ENCODE data around the gene TPT1.
"Not testable (repeated sequence)": the region's sequence is repeated elsewhere in the genome, so short reads cannot be mapped to it uniquely, and the experiment has no call there.

TPT1 gene

DNA sequence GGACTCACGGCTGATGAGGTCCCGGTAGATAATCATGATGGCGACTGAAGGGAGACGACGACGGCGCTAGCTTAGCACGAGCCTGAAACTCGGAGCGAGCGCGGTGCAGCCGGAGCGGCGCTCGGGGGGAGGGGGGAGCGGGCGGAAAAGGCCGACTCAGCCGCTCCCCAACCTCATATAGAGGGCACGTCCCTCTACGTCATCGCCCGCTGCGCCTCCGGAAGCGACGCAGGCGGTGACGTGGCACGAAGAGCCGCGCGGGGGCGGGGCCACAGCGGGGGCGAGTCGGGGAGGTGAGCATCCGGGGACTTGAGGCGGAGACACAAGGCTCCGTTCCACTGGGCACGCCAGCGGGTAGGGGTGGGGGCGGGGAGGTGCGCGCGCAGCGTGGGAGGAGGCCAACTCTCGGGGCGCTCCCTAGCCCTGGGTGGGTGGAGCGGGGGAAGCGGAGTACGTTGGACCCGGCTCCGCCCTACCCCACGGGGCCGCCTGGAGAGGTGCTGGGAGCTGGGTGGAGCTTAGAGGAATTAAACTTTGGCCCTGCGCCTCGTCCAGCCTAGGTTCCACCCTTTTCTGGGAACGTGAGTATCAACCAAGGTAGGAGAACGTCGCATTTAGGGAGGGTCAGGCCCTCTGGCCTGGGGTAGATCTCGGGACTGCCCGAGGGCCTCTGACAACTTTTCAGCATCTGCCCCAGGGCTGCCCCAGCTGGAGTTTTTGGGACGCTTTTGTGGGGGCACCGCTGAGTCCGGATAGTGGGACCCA lies at the start of gene TPT1:
Gene TPT1, minus strand, starts transcription at position 150 of the 765 bp plus-strand sequence. Its CDS starts 114 bp downstream, at position 36.
- DNase-seq, result peak; percentile 99

DNA sequence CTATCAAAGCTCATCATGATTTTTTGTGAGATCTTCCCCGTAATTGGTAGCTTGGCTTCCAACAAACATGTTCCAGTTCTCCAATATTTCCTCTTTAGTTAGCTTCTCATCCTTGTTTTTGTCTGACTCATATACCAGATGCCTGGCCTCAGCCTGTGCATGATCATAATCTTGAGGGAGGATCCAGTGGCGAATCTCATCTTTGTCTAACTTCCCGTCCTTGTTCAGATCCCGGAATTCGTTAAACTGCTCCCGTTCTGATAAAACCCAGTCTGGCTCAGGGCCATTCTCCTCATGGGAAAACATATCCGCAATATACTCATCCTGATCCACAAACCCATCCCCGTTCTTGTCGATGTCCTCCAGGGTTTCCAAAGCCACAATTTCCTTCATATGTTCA lies 49.4 kb upstream of the TPT1 start:
- DNase-seq, result not testable (repeated sequence)

DNA sequence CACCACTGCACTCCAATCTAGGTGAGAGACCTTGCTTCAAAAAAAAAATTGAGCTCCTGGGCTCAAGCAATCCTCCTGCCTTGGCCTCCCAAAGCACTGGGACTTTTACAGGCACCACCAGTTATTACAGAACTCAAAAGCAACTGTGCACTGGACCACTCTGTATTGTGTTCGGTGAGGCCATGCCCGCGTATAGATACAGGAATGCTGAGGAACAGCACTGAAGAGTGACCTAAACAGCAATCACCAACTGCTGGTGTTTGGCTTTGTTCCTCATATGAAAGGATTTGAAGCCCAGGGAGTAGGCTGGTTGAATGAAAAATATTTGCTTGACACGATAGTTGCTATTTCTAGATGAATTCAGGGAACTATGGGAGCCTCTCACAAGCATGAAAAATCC lies 47.7 kb upstream of the TPT1 start:
- no peak for DNase-seq

DNA sequence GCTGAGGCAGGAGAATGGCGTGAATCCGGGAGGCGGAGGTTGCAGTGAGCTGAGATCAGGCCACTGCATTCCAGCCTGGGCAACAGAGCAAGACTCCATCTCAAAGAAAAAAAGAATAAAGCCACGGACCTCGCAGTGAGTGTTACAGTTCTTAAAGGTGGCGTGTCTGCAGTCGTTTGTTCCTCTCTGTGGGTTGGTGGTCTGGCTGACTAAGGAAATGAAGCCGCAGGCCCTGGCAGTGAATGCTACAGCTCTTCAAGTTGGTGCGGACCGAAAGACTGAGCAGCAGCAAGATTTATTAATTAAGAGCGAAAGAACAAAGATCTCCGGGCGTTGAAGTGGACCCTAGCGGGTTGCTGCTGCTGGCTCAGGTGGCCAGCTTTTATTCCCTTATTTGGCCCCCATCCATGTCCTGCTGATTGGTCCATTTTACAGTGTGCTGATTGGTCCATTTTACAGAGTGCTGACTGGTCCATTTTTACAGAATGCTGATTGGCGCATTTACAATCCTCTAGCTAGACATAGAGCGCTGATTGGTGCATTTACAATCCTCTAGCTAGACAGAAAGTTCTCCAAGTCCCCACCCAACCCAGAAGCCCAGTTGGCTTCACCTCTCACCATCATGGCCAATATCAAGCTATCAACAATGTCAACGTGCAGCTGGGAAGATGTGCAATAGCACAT lies 46.1 kb upstream of the TPT1 start:
- not testable (repeated sequence) for DNase-seq

DNA sequence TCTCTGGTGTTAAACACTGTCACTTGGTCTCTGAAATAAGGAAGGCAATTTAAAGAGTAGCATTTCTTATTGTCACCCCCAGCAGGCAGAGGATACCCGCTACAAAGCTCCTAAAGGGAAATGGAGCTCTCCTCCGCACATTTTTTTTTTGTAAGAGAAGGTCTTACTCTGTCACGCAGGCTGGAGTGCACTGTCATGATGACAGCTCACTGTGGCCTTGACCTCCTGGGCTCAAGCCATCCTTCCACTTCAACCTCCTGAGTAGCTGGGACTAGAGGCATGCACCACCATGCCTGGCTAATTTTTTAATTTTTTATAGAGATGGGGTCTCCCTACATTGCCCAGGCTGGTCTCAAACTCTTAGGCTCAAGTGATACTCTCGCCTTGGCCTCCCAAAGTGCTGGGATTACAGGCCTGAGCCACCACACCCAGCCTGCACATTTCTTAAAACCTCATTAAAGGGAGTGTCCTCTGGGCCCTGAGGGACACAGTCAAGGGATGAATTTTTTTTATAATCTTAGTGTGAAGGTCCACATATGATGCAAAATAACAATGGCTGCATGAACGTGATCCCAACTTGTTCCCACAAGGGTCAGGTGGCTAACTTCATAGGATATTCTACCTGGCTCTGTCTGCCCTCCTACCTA lies 45.0 kb upstream of the TPT1 start:
- DNase-seq, result no peak

DNA sequence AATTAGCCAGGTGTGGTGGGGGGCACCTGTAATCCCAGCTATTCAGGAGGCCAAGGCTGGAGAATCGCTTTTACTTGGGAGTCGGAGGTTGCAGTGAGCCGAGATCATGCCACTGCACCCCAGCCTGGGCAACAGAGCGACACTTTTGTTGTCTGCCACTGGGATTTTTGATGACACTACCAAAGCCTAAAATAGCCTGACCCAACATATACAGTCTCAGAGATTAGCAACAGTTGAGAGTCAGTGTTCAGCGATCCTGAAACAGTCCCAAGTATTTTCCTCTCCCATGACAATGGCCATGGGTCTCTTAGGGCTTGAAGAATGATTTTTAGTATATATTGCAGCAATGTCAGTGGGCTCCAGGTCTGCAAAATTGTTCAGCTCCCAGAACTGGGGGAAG lies 44.3 kb upstream of the TPT1 start:
- no peak for DNase-seq

DNA sequence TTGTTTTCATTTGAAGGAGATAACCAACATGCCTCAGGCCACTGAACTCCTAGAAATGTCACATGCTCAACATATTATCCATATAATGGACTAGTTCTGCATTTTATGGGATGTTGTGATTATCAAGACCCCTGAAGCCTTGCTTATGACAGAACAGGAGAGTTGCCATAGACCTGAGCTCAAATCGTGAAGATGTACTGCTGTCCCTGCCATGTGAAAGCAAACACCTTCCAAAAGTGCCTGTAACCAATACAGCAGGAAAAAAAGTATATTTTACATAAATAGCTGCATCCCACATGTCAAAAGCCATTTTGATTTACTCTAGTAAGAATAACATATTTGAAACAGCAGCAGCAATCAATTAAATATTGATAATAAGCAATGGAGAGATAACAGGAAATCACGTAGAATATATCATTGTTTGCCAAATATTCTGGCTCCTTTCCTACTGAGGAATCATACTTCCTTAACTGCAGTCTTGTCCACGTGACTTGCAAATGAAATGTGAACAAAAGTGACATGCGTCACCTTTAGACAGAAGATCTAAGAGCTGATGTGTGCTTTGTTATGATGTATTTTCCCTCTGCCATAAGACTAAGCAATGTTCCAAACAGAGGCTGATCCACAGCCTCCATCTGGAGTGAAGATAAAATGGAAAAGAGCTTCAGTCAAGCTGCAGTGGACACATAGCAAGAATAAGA lies 43.6 kb upstream of the TPT1 start:
- DNase-seq, result no peak

DNA sequence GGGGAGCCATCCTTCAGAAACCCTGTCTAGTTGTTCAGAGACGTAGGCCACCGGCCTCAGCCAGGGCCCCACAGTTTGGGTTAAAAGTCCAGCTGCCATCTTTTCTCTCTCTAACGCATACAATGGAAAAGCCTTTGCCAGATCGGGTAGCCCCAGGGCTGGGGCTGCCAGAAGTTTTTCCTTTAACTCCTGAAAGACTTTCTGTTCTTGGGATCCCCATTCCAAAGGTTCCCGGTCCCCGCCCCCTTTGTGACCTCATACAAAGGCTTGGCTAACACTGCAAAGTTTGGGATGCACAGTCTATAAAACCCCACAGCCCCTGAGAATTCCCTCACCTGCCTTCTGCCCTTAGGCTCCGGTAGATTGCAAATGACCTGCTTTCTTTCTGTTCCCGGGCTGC lies 41.8 kb upstream of the TPT1 start:
- DNase-seq, result not testable (repeated sequence)

DNA sequence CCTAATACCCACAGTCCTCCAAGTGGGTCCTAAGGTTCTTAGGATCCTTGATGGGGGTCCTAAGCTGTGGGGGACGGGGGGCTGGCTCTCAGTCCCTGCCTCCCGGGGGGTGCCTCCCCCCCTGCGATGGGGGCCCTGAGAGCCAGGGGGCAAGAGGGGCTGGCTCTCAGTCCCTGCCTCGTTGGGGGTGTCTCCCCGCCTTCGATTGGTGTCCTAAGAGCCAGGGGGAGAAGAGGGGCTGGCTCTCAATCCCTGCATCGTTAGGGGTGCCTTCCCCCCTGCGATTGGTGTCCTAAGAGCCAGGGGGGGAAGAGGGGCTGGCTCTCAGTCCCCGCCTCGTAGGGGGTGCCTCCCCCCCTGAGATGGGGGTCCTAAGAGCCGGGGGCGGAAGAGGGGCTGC lies 40.2 kb upstream of the TPT1 start:
- no peak for DNase-seq

DNA sequence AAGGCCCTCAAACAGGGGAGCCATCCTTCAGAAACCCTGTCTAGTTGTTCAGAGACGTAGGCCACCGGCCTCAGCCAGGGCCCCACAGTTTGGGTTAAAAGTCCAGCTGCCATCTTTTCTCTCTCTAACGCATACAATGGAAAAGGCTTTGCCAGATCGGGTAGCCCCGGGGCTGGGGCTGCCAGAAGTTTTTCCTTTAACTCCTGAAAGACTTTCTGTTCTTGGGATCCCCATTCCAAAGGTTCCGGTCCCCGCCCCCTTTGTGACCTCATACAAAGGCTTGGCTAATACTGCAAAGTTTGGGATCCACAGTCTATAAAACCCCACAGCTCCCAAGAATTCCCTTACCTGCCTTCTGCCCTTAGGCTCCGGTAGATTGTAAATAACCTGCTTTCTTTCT lies 39.7 kb upstream of the TPT1 start:
- not testable (repeated sequence) for DNase-seq

DNA sequence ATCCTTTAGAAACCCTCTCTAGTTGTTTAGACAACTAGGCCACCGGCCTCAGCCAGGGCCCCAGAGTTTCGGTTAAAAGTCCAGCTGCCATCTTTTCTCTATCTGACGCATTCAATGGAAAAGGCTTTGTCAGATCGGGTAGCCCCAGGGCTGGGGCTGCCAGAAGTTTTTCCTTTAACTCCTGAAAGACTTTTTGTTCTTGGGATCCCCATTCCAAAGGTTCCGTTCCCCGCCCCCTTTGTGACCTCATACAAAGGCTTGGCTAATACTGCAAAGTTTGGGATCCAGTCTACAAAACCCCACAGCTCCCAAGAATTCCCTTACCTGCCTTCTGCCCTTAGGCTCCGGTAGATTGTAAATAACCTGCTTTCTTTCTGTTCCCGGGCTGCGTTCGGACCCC lies 38.5 kb upstream of the TPT1 start:
- not testable (repeated sequence) for DNase-seq

DNA sequence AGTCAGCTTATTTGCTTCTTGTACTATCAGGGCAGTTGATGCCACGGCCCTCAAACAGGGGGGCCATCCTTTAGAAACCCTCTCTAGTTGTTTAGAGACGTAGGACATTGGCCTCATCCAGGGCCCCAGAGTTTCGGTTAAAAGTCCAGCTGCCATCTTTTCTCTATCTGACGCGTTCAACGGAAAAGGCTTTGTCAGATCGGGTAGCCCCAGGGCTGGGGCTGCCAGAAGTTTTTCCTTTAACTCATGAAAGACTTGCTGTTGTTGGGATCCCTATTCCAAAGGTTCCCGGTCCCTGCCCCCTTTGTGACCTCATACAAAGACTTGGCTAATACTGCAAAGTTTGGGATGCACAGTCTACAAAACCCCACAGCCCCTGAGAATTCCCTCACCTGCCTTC lies 37.8 kb upstream of the TPT1 start:
- not testable (repeated sequence) for DNase-seq

DNA sequence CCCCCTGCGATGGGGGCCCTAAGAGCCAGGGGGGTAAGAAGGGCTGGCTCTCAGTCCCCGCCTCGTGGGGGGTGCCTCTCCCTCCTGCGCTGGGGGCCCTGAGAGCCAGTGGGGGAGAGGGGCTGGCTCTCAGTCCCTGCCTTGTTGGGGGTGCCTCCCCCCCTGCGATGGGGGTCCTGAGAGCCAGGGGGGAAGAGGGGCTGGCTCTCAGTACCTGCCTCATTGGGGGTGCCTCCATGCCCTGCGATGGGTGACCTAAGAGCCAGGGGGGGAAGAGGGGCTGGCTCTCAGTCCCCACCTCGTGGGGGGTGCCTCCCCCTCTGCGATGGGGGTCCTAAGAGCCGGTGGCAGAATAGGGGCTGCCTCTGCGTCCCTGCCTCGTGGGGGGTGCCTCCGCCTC lies 36.3 kb upstream of the TPT1 start:
- DNase-seq, result not testable (repeated sequence)

DNA sequence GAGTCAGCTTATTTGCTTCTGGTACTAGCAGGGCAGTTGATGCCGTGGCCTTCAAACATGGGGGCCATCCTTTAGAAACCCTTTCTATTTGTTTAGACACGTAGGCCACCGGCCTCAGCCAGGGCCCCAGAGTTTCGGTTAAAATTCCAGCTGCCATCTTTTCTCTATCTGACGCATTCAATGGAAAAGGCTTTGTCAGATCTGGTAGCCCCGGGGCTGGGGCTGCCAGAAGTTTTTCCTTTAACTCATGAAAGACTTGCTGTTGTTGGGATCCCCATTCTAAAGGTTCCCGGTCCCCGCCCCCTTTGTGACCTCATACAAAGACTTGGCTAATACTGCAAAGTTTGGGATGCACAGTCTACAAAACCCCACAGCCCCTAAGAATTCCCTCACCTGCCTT lies 35.7 kb upstream of the TPT1 start:
- not testable (repeated sequence) for DNase-seq

DNA sequence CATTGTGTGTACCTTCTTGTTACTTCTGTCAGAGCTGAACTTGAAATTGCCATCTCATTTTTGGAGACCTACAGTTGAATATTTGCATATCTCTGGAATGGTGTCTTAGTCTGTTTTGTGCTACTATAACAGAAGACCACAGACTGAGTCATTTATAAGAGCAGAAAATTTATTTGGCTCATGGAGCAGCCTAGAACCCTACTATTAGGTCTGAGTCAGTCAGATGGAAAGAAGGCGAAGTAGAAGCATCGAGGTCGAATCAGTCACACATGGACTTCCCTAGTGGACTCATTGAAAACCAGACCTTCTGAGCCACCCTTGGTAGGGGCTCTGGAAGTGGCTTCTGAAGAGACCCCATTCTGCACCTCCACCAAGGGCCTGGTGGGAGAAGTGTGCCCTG lies 33.9 kb upstream of the TPT1 start:
- no peak for DNase-seq

DNA sequence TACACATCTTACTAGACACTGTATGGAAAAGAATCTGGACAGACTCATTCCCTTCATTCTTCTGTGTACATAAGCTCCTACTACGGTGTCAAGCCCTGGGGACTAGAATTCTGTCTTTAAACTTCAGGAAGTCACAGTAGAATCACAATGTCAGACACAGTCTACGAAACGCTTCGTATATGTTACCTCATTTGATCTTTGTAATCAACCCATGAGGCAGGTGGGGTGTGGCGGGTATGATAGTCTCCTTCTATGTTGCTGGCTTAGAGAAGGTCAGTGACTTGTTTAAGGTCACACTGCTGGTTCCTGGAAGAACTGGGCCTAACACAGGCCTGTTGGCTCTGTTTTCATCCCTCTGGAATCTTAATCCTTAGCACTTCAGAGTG lies 32.2 kb upstream of the TPT1 start:
- DNase-seq, result no peak

DNA sequence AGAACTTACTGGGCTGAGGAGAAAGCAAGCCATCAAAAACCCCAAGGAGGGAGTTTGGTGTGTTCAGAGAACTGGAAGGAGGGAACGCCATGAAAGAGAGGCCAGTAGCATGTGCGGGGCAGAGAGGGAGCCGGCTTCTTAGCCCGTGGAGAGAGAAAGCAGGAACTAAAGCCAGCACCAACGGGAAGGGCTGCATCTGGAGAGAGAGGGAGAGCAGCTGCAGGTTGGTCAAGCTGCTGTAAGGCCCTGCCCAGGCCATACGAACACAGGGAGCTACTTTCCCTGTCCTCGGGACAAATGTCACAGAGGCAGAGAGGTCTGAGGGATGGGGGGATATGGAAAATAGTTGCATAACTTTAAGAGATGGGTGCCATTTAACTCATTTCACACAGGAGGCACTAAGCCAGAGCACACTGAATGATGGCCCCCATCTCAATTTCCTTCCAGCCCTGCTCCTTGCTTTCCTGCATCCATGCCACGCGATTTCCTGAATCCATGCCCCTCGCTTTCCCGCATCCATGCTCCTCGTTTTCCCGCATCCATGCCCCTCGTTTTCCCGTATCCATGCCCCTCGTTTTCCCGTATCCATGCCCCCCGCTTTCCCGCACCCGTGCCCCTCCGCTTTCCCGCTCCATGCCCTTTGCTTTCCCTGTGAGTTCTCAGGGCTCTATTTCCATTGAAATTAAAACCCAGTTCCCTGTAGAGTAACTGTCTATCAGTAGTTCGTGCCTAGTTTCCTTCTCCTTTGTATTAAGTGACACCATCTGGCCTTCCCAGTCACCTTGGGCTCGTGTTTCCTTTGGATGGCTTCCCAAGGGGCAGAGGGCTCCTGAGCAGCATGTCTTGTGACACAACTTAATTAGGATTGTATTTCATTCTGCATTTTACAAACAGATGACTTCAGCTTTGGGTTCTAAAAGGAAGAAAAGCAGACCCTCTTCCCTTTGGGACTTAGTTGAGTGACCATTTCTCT lies 31.5 kb upstream of the TPT1 start:
- DNase-seq, result no peak

DNA sequence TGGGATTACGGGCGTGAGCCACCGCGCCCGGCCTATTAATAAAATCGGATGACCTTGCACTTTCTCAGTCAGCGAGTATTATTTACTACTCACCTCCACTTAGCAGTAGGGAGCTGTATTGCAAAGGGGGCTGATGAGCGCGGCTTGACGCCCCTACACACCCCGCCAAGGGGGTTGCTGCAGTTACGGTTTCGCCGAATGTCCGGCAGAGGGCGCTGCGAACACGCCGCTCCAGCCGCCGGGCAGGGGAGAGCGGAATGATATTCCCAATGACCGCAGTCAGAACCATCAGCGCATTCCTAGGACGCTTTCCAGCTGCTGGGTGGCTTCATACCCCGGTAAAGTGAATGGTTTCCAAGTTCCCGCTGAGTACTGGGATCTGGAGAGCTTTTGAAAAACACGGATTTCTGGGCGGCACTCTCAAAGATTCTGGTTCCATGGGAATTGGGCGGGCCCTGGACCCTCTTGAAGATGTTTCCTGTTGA lies 30.0 kb upstream of the TPT1 start:
- no peak for DNase-seq

DNA sequence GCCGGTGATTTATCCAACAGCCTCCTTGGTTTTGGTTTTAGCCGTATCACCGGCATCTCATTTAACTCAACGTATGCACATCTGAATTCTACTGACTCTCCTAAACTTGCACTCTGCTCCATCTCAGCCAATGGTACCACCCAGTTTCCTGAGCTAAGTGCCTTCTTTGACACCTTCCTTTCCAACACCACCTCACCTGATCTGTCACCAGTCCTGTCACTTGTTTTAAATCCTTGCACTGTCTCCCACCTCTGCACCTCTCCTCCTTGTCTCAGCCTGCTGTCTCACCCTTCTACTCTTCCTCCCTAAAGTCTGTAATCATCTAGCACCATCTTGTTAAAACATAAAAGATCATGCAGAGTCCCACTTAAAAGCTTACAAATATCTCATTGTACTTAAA lies 28.1 kb upstream of the TPT1 start:
- DNase-seq, result no peak

DNA sequence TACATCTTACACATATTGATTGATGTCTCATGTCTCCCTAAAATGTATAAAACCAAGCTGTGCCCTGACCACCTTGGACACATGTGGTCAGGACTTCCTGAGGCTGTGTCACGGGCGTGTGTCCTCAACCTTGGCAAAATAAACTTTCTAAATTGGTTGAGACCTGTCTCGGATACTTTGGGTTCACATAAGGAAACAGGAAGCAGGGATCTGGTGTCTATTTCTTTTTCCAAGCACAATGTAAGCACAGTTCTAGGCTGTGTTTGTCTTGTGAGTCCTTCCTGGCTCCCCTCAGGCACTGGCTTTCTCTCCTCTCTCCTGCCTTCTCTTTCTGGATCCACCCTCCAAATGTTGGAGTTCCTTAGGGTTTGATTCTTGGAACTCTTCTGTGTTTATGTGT lies 27.6 kb upstream of the TPT1 start:
- no peak for DNase-seq

DNA sequence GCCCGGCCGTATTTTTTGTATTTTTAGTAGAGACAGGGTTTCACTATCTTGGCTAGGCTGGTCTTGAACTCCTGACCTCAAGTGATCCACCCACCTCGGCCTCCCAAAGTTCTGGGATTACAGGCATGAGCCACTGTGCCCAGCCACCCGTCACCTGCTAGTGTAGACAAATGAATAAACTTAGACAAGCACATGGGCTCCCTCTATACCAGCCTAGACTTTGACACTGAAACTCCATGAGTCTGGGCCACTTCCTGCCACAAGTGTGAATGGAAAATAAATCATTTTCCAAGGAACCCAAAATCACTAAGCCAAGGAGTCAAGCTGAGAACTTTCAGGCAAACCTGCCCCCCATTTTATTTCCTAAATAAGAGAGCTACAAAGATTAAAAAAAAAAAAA lies 27.0 kb upstream of the TPT1 start:
- no peak for DNase-seq

DNA sequence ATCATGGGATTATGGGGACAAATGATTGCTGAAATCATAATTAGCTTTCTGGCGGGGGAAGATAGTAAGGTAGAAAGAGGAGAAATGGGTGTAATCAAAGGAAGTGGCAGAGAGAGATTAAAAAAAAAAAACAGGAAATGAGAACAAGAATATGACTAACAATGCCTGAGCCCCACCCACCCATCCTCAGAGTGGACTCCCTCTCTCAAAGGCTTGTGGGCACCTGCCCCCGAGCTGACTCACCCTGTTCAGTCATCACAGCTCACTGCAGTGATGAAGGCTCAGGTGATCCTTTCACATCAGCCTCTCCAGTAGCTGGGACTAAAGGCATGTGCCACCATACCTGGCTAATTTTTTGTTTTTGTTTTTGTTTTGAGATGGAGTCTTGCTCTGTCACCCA lies 26.4 kb upstream of the TPT1 start:
- no peak for DNase-seq

Measured in GOT3 (cell line).